Mammary epithelial cell (primary cell): Measurements from ENCODE around the gene RPP14.

Experiments
- CTCF ChIP-seq, 2 donors: IDR thresholded peaks in 1 of 2; conservative IDR thresholded peaks in 1 of 2; 2 replicates each; pipeline ENCODE4 v1.5.1; 2011 to 2012; ENCODE audit warnings: inconsistent platforms in 2 of 2, low read length in 2 of 2, mild to moderate bottlenecking in 2 of 2, control low read depth in 1 of 2, low read depth in 1 of 2; ENCODE audit not compliant: insufficient read depth in 1 of 2; ENCODE audit errors: extremely low read depth in 1 of 2
- EZH2 ChIP-seq: IDR thresholded peaks from 2 replicates; pipeline ENCODE4 v1.6.1; 2012; ENCODE audit warnings: low read length, inconsistent platforms, borderline replicate concordance

GRCh38 chr3:58288011-58288728, 17.9 kb upstream of the RPP14 start:
- no peak for TF ChIP-seq CTCF (conservative IDR thresholded peaks at IDR 0.05 in 1 of 2, IDR thresholded peaks at IDR 0.05 in 1 of 2; ENCODE audit: extremely low read depth in 1 of 2, insufficient read depth in 1 of 2, low read depth in 1 of 2, low read length in 2 of 2)
- no peak for TF ChIP-seq EZH2
